IPS-11a (cell line): Measurements from ENCODE around the gene KHK.

ENCODE experiments used
- H3K4me3 ChIP-seq: one replicate; pipeline ENCODE4 v1.5.1; 2013; ENCODE audit warnings: low read depth, low read length, control low read depth

KHK gene

GRCh38 chr2:27080603-27080936, 6.0 kb upstream of the KHK start:
- no peak overlapping the region for H3K4me3 ChIP-seq

- no peak overlapping the region for H3K4me3 ChIP-seq
Observed at GRCh38 chr2:27081984-27082772, 4.4 kb upstream of the KHK start.

DNA sequence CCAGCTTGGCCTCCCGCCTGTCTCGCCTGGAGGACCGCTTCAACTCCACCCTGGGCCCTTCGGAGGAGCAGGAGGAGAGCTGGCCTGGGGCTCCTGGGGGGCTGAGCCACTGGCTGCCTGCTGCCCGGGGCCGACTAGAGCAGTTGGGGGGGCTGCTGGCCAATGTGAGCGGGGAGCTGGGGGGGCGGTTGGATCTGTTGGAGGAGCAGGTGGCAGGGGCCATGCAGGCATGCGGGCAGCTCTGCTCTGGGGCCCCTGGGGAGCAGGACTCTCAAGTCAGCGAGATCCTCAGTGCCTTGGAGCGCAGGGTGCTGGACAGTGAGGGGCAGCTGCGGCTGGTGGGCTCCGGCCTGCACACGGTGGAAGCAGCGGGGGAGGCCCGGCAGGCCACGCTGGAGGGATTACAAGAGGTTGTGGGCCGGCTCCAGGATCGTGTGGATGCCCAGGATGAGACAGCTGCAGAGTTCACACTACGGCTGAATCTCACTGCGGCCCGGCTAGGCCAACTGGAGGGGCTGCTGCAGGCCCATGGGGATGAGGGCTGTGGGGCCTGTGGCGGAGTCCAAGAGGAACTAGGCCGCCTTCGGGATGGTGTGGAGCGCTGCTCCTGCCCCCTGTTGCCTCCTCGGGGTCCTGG, 3.7 kb upstream of the KHK start:
- no peak overlapping the region for H3K4me3 ChIP-seq

GRCh38 chr2:27083410-27084296, 2.9 kb upstream of the KHK start:
- no peak overlapping the region for H3K4me3 ChIP-seq

- no peak overlapping the region for H3K4me3 ChIP-seq
Observed at GRCh38 chr2:27084297-27085061, 2.1 kb upstream of the KHK start.

GRCh38 chr2:27085062-27085672, 1.4 kb upstream of the KHK start:
- peak overlapping the region; percentile 53 for H3K4me3 ChIP-seq

DNA sequence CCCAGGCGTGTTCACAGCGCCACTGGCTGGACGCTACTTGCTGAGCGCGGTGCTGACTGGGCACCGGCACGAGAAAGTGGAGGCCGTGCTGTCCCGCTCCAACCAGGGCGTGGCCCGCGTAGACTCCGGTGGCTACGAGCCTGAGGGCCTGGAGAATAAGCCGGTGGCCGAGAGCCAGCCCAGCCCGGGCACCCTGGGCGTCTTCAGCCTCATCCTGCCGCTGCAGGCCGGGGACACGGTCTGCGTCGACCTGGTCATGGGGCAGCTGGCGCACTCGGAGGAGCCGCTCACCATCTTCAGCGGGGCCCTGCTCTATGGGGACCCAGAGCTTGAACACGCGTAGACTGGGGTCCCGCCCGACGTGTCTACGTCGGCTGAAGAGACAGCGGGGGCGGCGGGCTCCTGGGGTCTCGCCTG, 891 bp upstream of the KHK start:
- H3K4me3 ChIP-seq: peak overlapping the region; percentile 53

DNA sequence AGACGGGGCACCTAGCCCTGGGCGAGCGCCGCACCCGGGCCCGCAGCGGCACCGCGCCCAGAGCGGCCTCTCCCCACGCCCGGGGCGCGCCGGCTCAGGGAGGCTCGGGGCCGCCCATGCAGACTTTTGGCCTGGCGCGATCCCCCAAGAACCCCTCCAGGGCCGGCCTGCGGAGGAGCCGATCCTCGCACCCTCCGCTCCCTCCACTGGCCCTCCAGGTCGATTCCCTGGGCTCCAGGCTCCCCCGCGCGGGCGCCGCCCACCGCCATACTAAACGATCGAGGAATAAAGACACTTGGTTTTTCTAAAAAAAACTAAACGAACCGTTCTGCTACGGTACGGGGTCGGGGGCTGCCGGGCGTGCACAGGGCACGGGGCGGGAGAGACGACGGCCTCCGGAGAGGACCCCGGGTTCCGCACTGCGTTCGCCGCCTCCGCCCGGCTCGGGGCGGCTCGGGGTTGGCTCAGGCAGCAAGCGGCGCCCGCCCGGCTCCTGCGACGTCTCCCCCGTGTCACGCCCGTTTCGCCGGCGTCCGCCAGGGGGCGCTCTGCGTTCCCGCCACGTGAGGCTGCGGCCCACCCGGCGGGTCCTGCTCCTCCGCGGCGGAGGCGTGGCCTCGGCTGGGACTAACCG, 365 bp upstream of the KHK start:
- H3K4me3 ChIP-seq: peak overlapping the region; percentile 53

DNA sequence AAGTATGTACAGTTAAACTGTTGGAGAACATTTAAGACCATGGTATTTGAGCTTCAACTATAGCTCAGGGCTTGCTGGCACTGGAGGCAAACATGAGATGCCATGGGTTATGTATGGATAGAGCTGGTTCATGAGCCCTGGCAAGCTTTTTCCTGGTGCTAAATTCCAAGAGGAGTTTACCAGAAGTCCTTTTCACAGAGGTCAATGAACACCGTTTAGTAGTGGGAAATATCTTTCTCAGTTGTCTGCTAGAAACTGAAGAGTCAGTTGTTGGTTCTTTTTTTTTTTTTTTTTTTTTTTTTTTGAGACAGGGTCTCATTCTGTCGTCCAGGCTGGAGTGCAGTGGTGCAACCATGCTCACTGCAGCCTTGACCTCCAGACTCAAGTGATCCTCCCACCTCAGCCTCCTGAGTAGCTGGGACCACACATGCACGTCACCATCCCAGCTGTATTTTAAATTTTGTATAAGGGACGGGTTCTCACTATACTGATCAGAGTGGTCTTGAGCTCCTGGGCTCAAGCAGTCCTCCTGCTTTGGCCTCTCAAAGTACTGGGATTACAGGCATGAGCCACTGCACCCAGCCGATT, 1.3 kb downstream of the KHK start:
- H3K4me3 ChIP-seq: no peak overlapping the region

DNA sequence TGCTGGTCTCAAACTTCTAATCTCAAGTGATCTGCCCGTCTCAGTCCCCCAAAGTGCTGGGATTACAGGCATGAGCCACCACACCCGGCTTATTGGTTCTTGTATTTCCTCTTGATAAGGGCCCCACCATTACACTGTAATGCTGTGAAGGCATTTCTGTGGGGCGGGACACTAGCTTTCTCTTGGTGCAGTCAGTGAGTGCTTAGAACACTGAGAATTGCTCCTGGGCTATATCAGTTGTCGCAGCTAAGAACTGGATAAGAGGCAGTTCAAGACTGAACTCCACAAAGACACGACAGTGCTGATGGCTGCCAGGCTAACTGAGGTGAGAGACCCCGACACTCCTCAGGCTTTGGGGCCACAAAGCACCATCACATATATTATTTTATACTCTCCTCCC, 2.1 kb downstream of the KHK start:
- no peak overlapping the region for H3K4me3 ChIP-seq

DNA sequence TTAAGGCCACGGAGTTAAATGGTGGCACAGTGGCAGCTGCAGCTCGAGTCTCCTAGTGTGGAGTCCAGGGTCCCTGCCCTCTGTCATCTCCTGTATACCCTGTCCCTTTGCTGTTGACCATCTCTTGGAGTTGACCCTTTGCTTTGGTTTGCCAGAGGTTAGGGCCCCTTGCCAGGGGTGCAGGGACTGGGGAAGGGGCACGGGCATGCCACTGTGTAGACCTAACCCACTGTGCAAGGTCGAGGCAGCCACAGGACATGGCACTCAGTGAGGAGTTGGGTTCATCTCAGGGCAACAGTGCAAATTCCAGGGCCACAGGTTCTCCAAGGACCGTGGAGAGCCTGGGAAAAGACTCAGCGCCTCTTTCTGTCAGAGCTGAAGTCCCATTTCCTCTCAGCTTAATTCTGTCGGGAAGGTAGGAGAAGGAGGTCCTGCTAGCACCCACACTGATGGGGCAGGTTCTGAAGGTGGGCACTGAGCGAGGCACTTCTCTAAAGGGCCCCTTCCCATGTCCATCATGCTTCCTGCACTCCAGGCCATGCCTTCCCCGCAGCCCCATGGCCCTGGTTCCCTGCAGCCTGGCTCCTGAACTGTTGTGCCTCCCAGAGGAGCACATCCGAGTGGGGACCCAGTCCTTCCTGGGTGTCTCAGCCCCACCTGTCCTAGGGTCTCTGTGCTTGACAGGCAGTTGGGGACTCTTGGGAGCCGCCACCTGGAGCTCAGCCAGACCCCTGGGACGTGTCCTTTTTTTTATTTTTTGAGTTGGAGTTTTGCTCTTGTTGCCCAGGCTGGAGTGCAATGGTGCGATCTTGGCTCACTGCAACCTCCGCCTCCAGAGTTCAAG, 2.8 kb downstream of the KHK start:
- no peak overlapping the region for H3K4me3 ChIP-seq

- H3K4me3 ChIP-seq: no peak overlapping the region
Observed at GRCh38 chr2:27091746-27092695, 5.4 kb downstream of the KHK start.

GRCh38 chr2:27092696-27093429, 6.3 kb downstream of the KHK start:
- H3K4me3 ChIP-seq: no peak overlapping the region

DNA sequence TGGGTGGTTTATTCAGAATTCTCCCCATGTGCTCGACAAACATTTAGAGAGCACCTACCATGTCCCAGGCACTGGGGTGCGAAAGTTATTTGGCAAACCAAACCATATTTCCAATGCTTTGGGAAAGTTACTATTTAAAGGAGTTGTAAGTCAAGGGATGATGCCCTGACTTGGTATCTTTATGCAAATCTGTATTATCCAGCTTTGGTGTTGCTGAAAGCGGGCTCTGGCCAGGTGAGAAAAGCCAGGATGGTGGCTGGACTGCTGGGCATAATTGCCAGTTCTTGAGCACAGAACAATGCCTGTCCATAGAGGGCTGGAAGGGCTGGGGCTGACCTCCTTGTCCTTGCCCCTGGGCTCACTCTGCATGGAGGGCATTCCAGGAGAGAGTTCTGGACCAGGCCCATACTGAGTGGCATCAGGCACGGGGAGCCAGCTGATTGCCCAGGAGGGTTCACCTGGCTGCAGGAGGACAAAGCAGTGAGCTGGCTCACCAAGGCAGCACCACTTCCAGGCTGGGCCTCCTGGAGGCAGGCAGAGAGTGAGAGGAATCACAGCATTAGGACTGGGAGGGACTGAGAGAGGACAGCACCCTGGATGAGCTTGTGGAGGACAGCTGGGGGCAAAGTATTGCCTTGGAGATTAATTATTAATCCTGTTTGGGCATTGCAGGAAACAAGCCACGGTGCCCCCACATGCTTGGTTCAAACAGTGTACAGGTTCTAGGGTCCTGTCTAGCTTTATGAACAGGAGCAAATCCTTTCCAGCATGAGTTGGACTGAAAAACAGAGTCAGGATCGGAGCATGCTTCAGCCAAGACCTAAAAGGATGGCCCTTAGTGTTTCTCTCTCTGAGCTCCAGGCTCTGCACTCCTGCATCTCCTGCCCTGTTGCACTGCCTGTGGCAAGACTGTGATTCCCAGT, 7.1 kb downstream of the KHK start:
- no peak overlapping the region for H3K4me3 ChIP-seq

DNA sequence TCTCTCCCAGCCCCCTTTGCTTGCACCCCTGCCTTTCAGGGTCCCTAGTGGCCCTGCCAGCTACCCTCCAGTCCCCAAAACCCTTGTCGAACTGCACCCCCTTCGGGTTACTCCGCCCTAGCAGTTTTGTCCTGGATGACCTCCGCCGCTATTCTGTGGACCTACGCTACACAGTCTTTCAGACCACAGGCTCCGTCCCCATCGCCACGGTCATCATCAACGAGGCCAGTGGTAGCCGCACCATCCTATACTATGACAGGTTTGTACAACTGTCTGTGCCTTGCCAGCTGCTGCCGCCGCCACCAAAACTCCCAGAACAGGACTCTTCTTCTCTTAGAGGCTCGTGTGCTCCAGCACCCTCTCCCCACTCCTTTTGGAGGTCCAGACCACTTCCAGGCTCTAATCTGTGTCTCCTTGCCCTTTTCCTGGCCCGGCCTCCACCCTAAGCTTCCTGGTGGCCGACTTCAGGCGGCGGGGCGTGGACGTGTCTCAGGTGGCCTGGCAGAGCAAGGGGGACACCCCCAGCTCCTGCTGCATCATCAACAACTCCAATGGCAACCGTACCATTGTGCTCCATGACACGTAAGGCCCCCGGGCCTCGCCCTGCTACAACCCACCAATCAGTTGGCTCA, 7.9 kb downstream of the KHK start:
- H3K4me3 ChIP-seq: no peak overlapping the region

- no peak overlapping the region for H3K4me3 ChIP-seq
Observed at GRCh38 chr2:27095427-27095744, 8.8 kb downstream of the KHK start.
